Testis (tissue), 3 donors: ENCODE data around the gene SYNDIG1. TPM values are rescaled to one million over a fixed set of nuclear protein-coding genes. Genes with fewer than 3 reads are reported as not detected.

Experiments
- DNase-seq: peaks from one replicate; pipeline ENCODE4 v3.0.0-alpha.2; 2019
- H3K27ac ChIP-seq, 2 donors: fragments of 200-600 bp; sonication (generic); one replicate each; pipeline ENCODE4 v1.5.1; 2019
- H3K27me3 ChIP-seq: fragments of 200-600 bp; sonication (generic); one replicate; pipeline ENCODE4 v1.5.1; 2019
- H3K36me3 ChIP-seq: fragments of 200-600 bp; sonication (generic); one replicate; pipeline ENCODE4 v1.5.1; 2017; ENCODE audit warnings: low read depth; ENCODE audit errors: missing control alignments
- H3K4me1 ChIP-seq: fragments of 200-600 bp; sonication (generic); one replicate; pipeline ENCODE4 v1.5.1; 2019
- H3K4me3 ChIP-seq, 2 donors: fragments of 200-600 bp; sonication (generic); one replicate each; pipeline ENCODE4 v1.5.1; 2017 to 2019
- H3K9me3 ChIP-seq: fragments of 200-600 bp; sonication (generic); one replicate; pipeline ENCODE4 v1.5.1; 2017
- POLR2A ChIP-seq: fragments of 450-650 bp; IDR thresholded peaks from one replicate; pipeline ENCODE4 v1.6.1; 2017; ENCODE audit warnings: antibody characterized with exemption, mild to moderate bottlenecking, moderate library complexity
- WGBS, 2 donors: methylation state at CpG; one replicate each; pipeline ENCODE4 v1.1.5; 2018; 5-methylcytosine and 5-hydroxymethylcytosine counted together
- intact Hi-C: fragments of 100-400 bp; cut with DNase I; formaldehyde crosslinking; loops from one replicate; pipeline ENCODE4 v1.15.1; 2023; ENCODE audit warnings: low total_unique reads
- polyA plus RNA-seq: library from polyadenylated mRNA; stranded (reverse); fragments of 350-450 nt; fragmentation: Illumina TruSeq; extraction: RNeasy Lipid Tissue Mini Kit (QIAGEN cat#74804); gene quantifications from one replicate; pipeline ENCODE4 v1.2.3, GENCODE V29; 2014; ENCODE audit warnings: low read depth, low replicate concordance; ENCODE audit not compliant: insufficient read depth
- total RNA-seq, 2 donors: library from RNA; depleted of rRNA; stranded (reverse); fragments of >200 nt; gene quantifications; one replicate each; pipeline ENCODE4 v1.2.3, GENCODE V29; 2016
- TF ChIP-seq, protein P1 (sequence below), 3 experiments: fragments of 450-650 bp in 2 of 3; fragments of 200-600 bp in 1 of 3; sonication (generic) in 1 of 3; IDR thresholded peaks; one replicate each; pipeline ENCODE4 v1.5.1; 2016 to 2019; ENCODE audit warnings: antibody characterized with exemption in 3 of 3, mild to moderate bottlenecking in 2 of 3, moderate library complexity in 1 of 3

Gene SYNDIG1
- total and polyA plus RNA-seq, 3 donors from 2014 or later = 2.1 to 3.2 (median 2.8) TPM

- DNase-seq = peak; percentile 24
- 37 to 39% methylated on average over 2 of the region's 2 CpGs for WGBS, 2 donors
- intact Hi-C loops = no loop called here
- no peaks in the 10 kb centered on the region for H3K36me3 ChIP-seq
- no peaks in the 10 kb centered on the region for H3K4me1 ChIP-seq
- H3K4me3 ChIP-seq = no peak overlapping the region
- no peak overlapping the region for H3K27ac ChIP-seq
- no peaks in the 10 kb centered on the region for H3K9me3 ChIP-seq
- no peaks in the 10 kb centered on the region for H3K27me3 ChIP-seq
- no peak for TF ChIP-seq POLR2A
- TF ChIP-seq, protein P1, sequence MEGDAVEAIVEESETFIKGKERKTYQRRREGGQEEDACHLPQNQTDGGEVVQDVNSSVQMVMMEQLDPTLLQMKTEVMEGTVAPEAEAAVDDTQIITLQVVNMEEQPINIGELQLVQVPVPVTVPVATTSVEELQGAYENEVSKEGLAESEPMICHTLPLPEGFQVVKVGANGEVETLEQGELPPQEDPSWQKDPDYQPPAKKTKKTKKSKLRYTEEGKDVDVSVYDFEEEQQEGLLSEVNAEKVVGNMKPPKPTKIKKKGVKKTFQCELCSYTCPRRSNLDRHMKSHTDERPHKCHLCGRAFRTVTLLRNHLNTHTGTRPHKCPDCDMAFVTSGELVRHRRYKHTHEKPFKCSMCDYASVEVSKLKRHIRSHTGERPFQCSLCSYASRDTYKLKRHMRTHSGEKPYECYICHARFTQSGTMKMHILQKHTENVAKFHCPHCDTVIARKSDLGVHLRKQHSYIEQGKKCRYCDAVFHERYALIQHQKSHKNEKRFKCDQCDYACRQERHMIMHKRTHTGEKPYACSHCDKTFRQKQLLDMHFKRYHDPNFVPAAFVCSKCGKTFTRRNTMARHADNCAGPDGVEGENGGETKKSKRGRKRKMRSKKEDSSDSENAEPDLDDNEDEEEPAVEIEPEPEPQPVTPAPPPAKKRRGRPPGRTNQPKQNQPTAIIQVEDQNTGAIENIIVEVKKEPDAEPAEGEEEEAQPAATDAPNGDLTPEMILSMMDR (IDR thresholded peaks at IDR 0.05) = no peak
Observed at GRCh38 chr20:24432046-24432442, 37.4 kb upstream of the SYNDIG1 start.

DNA sequence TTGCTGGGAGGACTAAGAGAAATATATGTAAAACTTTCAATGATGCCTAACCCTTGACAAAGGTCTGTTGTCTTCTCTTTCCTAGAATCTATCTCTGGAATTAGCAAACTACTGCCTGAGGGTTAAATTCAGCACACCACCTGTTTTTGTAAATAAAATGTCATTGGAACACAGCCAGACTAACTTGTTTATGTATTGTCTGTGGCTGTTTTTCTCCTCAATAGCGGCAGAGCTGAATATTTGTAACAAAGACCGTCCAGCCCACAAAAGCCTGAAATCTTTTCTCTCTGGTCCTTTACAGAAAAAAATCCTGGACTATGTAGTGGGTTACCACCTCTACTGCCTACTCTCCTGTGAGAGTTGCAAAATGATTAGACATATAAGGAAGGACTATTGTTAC lies 33.3 kb upstream of the SYNDIG1 start:
- TF ChIP-seq, protein P1 (IDR thresholded peaks at IDR 0.05) = no peak
- no peak for TF ChIP-seq POLR2A
- H3K4me3 ChIP-seq = no peak overlapping the region
- intact Hi-C loops = no loop called here
- H3K27ac ChIP-seq = no peak overlapping the region
- 32 to 35% methylated on average over 2 of the region's 2 CpGs for WGBS, 2 donors
- DNase-seq = no peak
- H3K4me1 ChIP-seq = no peaks in the 10 kb centered on the region
- no peaks in the 10 kb centered on the region for H3K9me3 ChIP-seq
- H3K27me3 ChIP-seq = no peaks in the 10 kb centered on the region
- no peaks in the 10 kb centered on the region for H3K36me3 ChIP-seq

DNA sequence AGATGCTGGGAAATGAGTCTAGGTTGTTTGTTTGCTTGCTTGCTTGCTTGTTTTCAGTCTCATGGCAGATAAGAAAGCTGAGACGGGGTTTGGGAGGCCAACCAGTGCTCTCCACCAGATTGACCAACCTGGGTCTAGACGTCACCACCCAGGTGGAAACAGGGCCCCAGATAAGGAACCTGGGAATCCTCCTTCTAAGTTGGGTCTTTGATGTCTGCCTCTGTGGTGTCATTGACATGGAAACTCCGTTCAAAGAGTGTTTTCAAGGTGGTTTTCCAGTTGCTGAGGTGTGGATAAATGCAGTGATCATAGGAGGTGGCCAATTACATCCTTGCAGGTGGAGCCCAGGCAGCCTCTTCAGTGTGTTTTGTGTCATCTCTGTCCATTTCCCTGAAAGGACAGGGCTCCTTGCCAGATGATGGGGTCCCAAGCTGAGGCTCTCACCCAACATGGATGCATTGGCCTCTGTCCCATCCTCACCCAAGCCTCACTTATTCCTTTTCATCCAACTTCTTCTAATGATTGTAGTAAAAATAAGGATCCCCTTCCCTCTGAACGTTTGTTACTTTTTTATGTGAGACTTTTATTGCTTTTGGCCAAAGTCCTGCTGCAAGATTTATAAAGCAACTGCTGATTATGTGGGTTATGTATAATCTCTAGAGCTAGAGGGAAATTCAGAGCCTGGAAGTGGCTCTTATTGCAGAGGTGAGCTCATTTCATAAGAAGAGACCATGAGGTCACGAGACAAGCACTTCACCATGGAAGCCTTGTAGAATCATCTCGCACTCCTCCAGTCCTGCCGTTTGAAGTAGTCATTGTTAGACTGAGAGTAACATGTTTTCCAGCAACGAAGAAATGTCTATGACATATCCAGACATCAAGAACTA lies 32.0 kb upstream of the SYNDIG1 start:
- 71 to 73% methylated on average over 8 of the region's 8 CpGs for WGBS, 2 donors
- H3K4me1 ChIP-seq = no peaks in the 10 kb centered on the region
- no peak overlapping the region for H3K4me3 ChIP-seq
- H3K27me3 ChIP-seq = no peaks in the 10 kb centered on the region
- DNase-seq = no peak
- intact Hi-C loops = no loop called here
- H3K36me3 ChIP-seq = no peaks in the 10 kb centered on the region
- TF ChIP-seq POLR2A = no peak
- TF ChIP-seq, protein P1 (IDR thresholded peaks at IDR 0.05) = no peak
- no peaks in the 10 kb centered on the region for H3K9me3 ChIP-seq
- H3K27ac ChIP-seq = no peak overlapping the region

DNA sequence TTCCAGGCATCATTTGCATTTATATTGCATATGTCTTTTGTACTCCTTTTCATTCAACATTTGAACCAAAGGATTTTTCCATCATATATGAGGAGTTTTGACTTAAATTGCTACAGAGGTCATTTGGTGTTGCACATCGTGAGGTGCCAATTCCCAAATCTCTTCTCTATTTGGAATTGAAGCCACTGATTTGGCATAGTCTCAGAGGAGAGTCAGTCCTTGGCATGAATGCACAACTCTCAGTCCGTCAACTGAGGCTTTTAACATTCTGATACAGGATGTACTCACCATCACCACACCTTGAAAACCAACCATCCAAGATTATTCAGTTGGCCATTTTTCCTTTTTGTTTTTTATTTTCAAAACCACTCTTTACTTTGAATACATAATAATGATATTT lies 31.1 kb upstream of the SYNDIG1 start:
- 82 to 84% methylated on average over 2 of the region's 2 CpGs for WGBS, 2 donors
- H3K27me3 ChIP-seq = no peaks in the 10 kb centered on the region
- DNase-seq = no peak
- H3K4me1 ChIP-seq = no peaks in the 10 kb centered on the region
- TF ChIP-seq POLR2A = no peak
- TF ChIP-seq, protein P1 (IDR thresholded peaks at IDR 0.05) = no peak
- H3K9me3 ChIP-seq = no peaks in the 10 kb centered on the region
- H3K4me3 ChIP-seq = no peak overlapping the region
- H3K27ac ChIP-seq = no peak overlapping the region
- H3K36me3 ChIP-seq = no peaks in the 10 kb centered on the region
- intact Hi-C loops = no loop called here
